Panc1 (cell line): ENCODE measurements around the gene APOL2.

Experiments used
- CTCF ChIP-seq: fragments of 450-650 bp; IDR thresholded peaks from 2 replicates; pipeline ENCODE4 v1.5.1; 2017; ENCODE audit warnings: mild to moderate bottlenecking
- POLR2AphosphoS5 ChIP-seq: IDR thresholded peaks from 2 replicates; pipeline ENCODE4 v1.6.1; 2012; ENCODE audit warnings: mild to moderate bottlenecking, low read depth, low read length, moderate library complexity
- REST ChIP-seq, 2 experiments: IDR thresholded peaks; 2 replicates each; pipeline ENCODE4 v1.6.1; 2011 to 2012; ENCODE audit warnings: low read depth in 2 of 2, control low read depth in 1 of 2, low read length in 1 of 2, mild to moderate bottlenecking in 1 of 2, moderate library complexity in 1 of 2; ENCODE audit not compliant: insufficient read depth in 1 of 2
- SIN3A ChIP-seq: IDR thresholded peaks from 2 replicates; pipeline ENCODE4 v1.6.1; 2012; ENCODE audit warnings: low read depth, mild to moderate bottlenecking, low read length, moderate library complexity, borderline replicate concordance; ENCODE audit not compliant: insufficient read depth
- TCF7L2 ChIP-seq: IDR thresholded peaks from 2 replicates; pipeline ENCODE4 v1.6.1; 2011; ENCODE audit warnings: mild to moderate bottlenecking, low read depth, low read length, inconsistent platforms

- TF ChIP-seq TCF7L2: no peak
- TF ChIP-seq POLR2AphosphoS5: no peak
- TF ChIP-seq CTCF: no peak
- TF ChIP-seq REST (IDR thresholded peaks at IDR 0.05; ENCODE audit: insufficient read depth in 1 of 2, low read depth in 2 of 2, low read length in 1 of 2): no peak
- TF ChIP-seq SIN3A: no peak
These were observed 4.4 kb downstream of the APOL2 start for GRCh38 chr22:36234919-36235318.
